GM19328 (cell line): ENCODE data around the gene ATP6V1B1.

Experiments
- ATAC-seq: cut with Tn5 transposase; IDR thresholded peaks from one replicate; pipeline ENCODE4 v1.9.1; 2021; ENCODE audit warnings: mild to moderate bottlenecking, moderate library complexity; ENCODE audit not compliant: unreplicated experiment

Gene ATP6V1B1

GRCh38 chr2:70901227-70902066 is 34.3 kb upstream of the ATP6V1B1 start:
- no peak for ATAC-seq

DNA sequence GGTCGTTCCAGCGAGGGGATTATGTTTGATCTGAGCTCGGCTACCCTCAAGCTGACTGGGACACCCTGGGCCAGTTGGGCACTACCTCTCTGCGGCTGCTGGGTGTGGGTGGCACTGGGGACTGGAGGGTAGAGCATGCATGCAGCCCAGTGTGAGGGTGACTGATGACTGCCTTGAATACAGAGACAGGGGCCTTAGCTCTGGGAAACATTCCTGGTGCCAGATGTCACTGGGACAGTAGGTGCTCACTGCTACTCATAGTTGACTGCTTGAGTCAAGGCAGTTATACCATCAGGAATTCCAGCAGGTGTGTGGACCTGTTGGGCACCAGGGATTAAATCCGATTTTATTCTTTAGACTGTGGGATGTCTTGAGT is 33.6 kb upstream of the ATP6V1B1 start:
- ATAC-seq = no peak

GRCh38 chr2:70902579-70902978 is 33.1 kb upstream of the ATP6V1B1 start:
- no peak for ATAC-seq

GRCh38 chr2:70903171-70903570 is 32.5 kb upstream of the ATP6V1B1 start:
- ATAC-seq = no peak

GRCh38 chr2:70903641-70904340 is 31.9 kb upstream of the ATP6V1B1 start:
- ATAC-seq = no peak

- no peak for ATAC-seq
Measured at GRCh38 chr2:70904371-70905216, 31.1 kb upstream of the ATP6V1B1 start.

DNA sequence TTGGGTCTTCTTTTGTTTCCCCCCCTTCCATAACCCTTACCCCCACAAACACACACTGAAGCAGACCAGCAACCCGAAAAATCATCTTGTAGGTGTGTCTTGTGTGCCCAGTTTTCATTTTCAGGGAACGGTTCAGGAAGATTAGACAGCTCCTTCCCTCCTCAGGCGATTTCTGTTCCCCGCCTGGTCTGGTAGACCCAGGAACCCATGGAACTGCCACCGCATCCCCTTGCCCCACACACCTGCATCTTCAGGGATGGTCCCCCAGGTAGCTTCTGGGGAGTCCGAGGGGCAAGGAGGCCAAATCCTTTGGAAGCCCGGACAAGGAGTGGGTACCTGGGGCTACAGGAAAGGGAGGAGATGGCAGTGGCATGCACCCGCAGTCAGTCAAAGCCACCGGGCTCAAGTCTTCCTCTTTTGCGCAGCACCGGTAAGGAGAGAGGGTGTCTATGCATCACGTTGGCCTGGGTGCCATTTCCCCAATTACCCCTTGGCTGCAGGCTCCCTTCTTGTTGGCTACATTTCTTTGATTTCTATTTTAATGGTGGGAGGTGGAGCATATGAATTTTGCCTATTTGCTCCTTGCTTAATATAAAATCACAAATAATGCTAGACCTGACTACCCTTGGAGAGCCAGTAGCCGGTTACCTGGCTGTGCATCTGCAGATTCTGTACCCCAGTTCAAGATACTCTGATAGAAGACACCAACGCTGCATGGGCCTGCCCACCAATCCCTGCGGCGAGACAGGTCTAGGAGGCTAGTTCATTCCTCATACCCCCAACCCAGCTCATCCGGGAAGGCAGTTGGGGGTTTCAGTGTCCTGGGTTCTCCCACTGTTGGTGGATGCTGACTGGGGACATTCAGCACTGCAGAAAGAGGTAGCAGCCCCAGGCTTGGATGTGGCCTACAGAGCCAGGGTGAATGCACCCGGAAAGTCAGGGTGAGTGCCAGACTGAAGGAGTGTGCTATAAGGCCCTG is 30.0 kb upstream of the ATP6V1B1 start:
- ATAC-seq = no peak

- no peak for ATAC-seq
Measured at GRCh38 chr2:70906439-70907005, 29.2 kb upstream of the ATP6V1B1 start.

GRCh38 chr2:70907130-70908057 is 28.3 kb upstream of the ATP6V1B1 start:
- no peak for ATAC-seq

DNA sequence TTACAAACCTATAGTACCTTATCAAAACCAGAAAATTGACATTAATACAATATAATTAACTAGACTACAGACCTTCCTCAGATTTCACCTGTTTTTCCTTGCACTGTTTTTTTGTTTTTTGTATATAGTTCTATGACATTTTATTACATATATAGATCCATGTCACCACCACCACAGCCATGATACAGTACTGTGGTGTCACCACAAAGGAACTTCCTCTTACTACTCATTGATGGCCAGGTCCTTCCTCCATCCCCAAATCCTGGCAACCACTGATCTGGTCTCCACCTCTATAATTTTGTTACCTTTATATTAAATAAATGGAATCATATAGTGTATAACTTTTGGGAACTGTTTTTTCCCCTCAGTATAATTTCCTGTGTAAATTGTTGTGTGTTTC is 19.4 kb upstream of the ATP6V1B1 start:
- ATAC-seq = no peak

DNA sequence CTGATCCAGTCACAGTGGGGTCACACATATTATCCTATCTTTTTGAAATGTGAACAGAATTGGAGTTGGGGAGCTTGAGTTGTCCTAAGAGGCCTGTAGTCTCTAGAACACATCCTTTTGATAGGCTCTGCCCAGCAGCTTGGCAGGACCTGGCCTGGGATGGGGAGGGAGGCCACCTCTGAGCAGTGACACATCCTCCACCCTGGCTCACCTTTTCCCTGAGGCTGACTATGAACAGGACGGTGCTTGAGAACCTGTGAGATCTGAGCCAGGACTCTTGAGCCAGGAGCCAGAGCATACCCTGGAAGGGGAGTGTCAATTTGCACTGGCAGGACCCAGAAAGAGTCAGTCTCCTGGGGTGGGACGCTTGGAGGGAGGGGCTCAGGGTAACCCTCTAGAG is 17.7 kb upstream of the ATP6V1B1 start:
- no peak for ATAC-seq

- no peak for ATAC-seq
Measured at GRCh38 chr2:70919672-70920366, 15.9 kb upstream of the ATP6V1B1 start.

- no peak for ATAC-seq
Measured at GRCh38 chr2:70920367-70920715, 15.4 kb upstream of the ATP6V1B1 start.

DNA sequence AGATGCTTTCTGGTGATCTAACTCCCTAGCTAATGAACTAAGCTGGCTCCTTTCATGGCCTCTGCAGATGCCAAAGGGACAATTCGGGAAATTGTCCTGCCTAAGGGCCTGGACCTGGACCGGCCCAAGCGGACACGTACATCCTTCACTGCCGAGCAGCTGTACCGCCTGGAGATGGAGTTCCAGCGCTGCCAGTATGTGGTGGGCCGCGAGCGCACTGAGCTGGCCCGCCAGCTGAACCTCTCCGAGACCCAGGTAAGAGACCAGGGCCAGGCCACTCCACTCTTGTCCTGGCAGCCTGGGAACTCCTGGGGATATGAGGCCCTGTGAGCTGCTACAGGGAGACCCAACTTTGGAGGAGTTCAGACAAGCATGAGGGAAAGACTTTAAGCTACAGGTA is 14.7 kb upstream of the ATP6V1B1 start:
- ATAC-seq = no peak

GRCh38 chr2:70921839-70922234 is 13.9 kb upstream of the ATP6V1B1 start:
- no peak for ATAC-seq

DNA sequence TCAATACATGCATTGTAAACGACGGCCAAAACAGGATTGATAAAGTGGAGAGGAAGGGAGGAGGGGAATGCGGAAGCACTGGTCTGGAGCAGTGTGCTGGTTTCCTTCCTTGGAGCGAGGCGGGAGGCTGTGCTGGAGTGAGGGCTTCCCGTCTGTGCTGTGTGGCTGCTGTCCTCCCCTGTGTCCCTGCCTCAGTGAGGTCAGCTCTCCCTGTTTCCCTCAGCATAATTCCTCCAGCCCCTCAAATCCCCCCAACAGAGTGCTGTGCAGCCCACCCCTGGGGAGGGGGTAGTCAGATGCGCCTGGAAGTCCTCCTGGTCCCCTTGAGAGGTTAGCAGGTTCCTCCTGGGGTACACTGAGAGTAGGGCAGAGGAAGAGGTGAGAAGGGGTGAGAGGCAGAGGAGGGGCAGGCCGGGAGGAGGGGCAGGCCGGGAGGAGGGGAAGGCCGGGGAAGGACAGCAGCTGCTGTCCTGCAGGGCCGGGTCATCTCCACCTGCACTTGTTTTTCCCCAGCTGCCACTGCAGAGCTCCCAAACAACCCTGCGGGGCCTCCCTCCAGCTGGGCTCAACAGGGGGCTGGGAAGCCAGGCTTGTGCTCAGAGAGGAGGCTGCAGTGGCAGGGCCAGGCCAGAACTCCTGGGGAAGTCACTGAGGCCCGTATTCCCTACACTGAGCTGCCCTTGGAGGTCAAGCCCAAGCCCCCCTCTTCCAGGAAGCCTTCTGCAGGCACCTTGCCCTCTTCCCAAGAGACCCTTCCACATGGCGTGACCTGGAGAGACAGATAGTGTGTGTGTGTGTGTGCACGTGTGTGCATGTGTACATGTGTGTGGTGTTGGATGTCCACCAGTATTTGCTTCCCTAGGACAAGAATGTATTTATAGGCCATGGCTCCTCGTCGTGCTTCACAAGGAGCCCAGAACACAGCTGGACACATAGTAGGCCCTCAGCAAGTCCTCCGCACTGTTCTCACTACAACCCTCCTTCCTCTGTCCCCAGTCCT is 13.2 kb upstream of the ATP6V1B1 start:
- ATAC-seq = no peak

- no peak for ATAC-seq
Measured at GRCh38 chr2:70923378-70924015, 12.2 kb upstream of the ATP6V1B1 start.
